Common myeloid progenitor, CD34-positive (primary cell): ENCODE data around the gene COL4A2.

Source experiments
- CTCF ChIA-PET: fragments of 350-600 bp; sonication (Branson Sonifier 250); formaldehyde crosslinking; loops from one replicate; lab custom pipeline; 2021; ENCODE audit warnings: antibody characterized with exemption; lab: Charles Lee
- POLR2A ChIA-PET: fragments of 350-600 bp; sonication (Branson Sonifier 250); formaldehyde crosslinking; loops from one replicate; lab custom pipeline; 2021; ENCODE audit warnings: antibody characterized with exemption; lab: Charles Lee
- DNase-seq, 3 donors: peaks; one replicate each; pipeline versions ENCODE4 v3.0.0 to v3.0.0-alpha.2; 2013
- H3K27ac ChIP-seq, 2 experiments: 1 replicate in 1 of 2; 2 replicates in 1 of 2; pipeline ENCODE4 v1.7.0; 2013; ENCODE audit warnings: inconsistent platforms in 2 of 2, low read length in 2 of 2, mild to moderate bottlenecking in 2 of 2, low read depth in 1 of 2, moderate library complexity in 1 of 2; ENCODE audit not compliant: severe bottlenecking in 2 of 2, insufficient read depth in 1 of 2, poor library complexity in 1 of 2
- H3K27me3 ChIP-seq, 5 experiments: replicated peaks in 2 of 5; 1 replicate in 3 of 5; 2 replicates in 2 of 5; pipeline versions ENCODE4 v1.6.1 to v1.7.0; 2013; ENCODE audit warnings: low read length in 4 of 5, mild to moderate bottlenecking in 2 of 5, moderate library complexity in 2 of 5, inconsistent platforms in 1 of 5; ENCODE audit not compliant: insufficient read depth in 5 of 5, control insufficient read depth in 4 of 5
- H3K36me3 ChIP-seq, 4 experiments: 1 replicate in 2 of 4; 2 replicates in 2 of 4; pipeline versions ENCODE4 v1.6.1 to v1.7.0; 2013; ENCODE audit warnings: low read length in 3 of 4, control low read depth in 1 of 4, mild to moderate bottlenecking in 1 of 4; ENCODE audit not compliant: control insufficient read depth in 4 of 4, insufficient read depth in 4 of 4
- H3K4me1 ChIP-seq, 4 experiments: 1 replicate in 3 of 4; 2 replicates in 1 of 4; pipeline versions ENCODE4 v1.6.1 to v1.7.1; 2013; ENCODE audit warnings: low read length in 3 of 4, mild to moderate bottlenecking in 3 of 4, control low read depth in 1 of 4, inconsistent platforms in 1 of 4, moderate library complexity in 1 of 4; ENCODE audit not compliant: control insufficient read depth in 4 of 4, insufficient read depth in 4 of 4; ENCODE audit errors: control extremely low read depth in 1 of 4
- H3K4me3 ChIP-seq, 7 experiments: 1 replicate in 4 of 7; 2 replicates in 3 of 7; pipeline versions ENCODE4 v1.5.1 to v1.7.0; 2013; ENCODE audit warnings: mild to moderate bottlenecking in 7 of 7, low read length in 6 of 7, moderate library complexity in 6 of 7, inconsistent platforms in 2 of 7, low read depth in 2 of 7, control low read depth in 1 of 7; ENCODE audit not compliant: insufficient read depth in 4 of 7, control insufficient read depth in 1 of 7; ENCODE audit errors: extremely low read depth in 1 of 7
- H3K9me3 ChIP-seq, 5 experiments: 1 replicate in 4 of 5; 2 replicates in 1 of 5; pipeline versions ENCODE4 v1.6.1 to v1.7.1; 2013; ENCODE audit warnings: low read length in 4 of 5, mild to moderate bottlenecking in 2 of 5, inconsistent platforms in 1 of 5, low read depth in 1 of 5, moderate library complexity in 1 of 5; ENCODE audit not compliant: control insufficient read depth in 4 of 5, insufficient read depth in 2 of 5; ENCODE audit errors: control extremely low read depth in 1 of 5
- WGBS: methylation state at CpG from one replicate; pipeline ENCODE4 v1.1.5; 2013; ENCODE audit not compliant: insufficient coverage; 5-methylcytosine and 5-hydroxymethylcytosine counted together

The COL4A2 gene

DNA sequence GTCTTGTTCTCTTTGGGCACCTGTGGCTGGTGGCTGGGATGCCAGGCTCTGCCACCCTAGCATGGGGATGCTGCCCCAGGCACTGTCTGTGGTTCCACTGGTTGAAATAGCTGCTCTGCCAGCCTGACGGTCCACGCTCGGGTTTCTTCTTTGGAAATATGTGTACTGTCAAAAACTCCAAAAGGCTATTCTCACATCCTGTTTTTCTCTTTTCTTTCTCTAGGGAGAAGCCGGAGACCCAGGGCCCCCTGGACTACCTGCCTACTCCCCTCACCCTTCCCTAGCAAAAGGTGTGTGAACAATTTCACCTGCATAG lies 139.4 kb downstream of the COL4A2 start:
- Histone ChIP-seq H3K36me3 (no peaks in the 10 kb centered on the region), H3K9me3 (no peaks in the 10 kb centered on the region), H3K27me3 (peaks cover 0 to 74% (median 29%) of the 10 kb centered on the region in 5 experiments), H3K4me3 (no peak overlapping the region), H3K27ac (no peak overlapping the region), H3K4me1 (peaks cover 0 to 7% (median 6%) of the 10 kb centered on the region in 4 experiments)
- no peak for DNase-seq
- POLR2A ChIA-PET = no interaction called here
- CTCF ChIA-PET = no interaction called here
- WGBS = 67% methylated on average over 3 of the region's 4 CpGs

DNA sequence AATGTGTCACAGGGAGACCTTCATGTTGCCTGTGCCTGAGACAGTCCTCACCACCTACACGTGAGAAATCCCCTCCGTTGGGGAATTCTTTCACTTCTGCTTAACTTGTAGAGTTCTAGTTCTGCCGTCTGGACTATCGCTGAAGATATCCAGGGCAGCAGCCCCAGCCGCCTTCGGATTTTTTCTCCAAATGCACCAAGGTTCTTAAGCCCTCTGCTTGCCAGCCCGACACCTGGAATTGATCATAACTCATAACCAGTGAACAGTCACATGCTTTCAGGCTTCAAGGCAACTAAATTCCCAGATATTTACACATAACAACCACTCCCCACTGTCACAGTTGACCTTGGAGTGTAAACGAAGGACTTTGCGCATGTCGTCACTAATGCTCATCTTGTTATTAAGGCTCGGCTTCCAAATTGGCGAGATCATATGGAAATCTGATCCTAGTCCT lies 140.0 kb downstream of the COL4A2 start:
- WGBS = 96% methylated on average over 12 of the region's 12 CpGs
- POLR2A ChIA-PET = no interaction called here
- H3K4me1 ChIP-seq = peaks cover 0 to 7% (median 6%) of the 10 kb centered on the region in 4 experiments
- CTCF ChIA-PET = no interaction called here
- no peaks in the 10 kb centered on the region for H3K9me3 ChIP-seq
- no peak for DNase-seq
- no peak overlapping the region for H3K4me3 ChIP-seq
- no peaks in the 10 kb centered on the region for H3K36me3 ChIP-seq
- H3K27me3 ChIP-seq = peaks cover 0 to 70% (median 30%) of the 10 kb centered on the region in 5 experiments
- H3K27ac ChIP-seq = no peak overlapping the region

DNA sequence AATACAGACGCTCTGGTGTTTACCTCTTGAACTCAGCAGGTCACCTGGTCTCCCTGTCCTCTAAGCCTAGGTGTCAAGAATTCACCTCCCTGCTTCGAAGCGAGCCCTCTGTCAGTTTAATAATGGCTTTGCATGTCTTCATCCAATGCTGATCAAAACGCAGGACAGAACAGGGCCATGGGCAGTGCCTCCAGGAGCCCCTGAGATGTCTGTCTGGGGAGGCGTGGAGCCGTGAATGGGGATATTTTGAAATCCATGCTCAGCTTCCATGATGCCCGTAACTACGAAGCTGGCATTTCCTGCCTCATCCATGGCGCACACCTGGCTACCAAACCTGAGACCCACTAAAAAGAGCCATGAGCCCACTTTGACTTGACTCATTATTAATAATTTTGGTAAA lies 140.7 kb downstream of the COL4A2 start:
- POLR2A ChIA-PET = no interaction called here

DNA sequence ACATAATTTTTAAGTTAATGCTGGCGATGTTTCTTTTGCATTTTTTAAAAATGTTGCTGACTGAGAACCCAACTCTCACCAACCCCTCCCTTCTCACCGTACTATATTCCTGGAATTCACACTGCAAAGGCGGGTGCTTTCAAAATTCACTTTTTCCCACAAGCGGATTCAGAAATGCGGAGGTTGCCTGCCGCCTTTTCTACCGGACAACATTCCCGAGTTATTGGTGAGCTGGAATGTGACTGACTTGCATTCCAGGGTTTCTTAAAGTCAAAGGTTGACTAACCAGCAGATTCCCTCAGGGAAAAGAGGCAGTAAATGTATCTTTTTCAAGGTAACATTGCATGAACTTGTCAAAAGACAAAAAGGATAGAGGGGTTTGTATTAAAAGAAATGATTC lies 141.1 kb downstream of the COL4A2 start:
- Histone ChIP-seq H3K4me1 (peaks cover 0 to 7% (median 6%) of the 10 kb centered on the region in 4 experiments), H3K27ac (no peak overlapping the region), H3K4me3 (no peak overlapping the region), H3K9me3 (no peaks in the 10 kb centered on the region), H3K36me3 (no peaks in the 10 kb centered on the region), H3K27me3 (peaks cover 0 to 59% (median 30%) of the 10 kb centered on the region in 5 experiments)
- CTCF ChIA-PET = no interaction called here
- WGBS = 92% methylated on average over 5 of the region's 8 CpGs
- POLR2A ChIA-PET = no interaction called here
- DNase-seq = no peak

More for the DNA sequence above, 140.7 kb downstream of the COL4A2 start:
- Histone ChIP-seq H3K36me3 (no peaks in the 10 kb centered on the region), H3K27ac (no peak overlapping the region), H3K4me1 (peaks cover 0 to 7% (median 6%) of the 10 kb centered on the region in 4 experiments), H3K4me3 (no peak overlapping the region), H3K9me3 (no peaks in the 10 kb centered on the region), H3K27me3 (peaks cover 0 to 63% (median 30%) of the 10 kb centered on the region in 5 experiments)
- no peak for DNase-seq
- CTCF ChIA-PET = interaction anchor here (0.6 kb wide), 1 partner anchor 146 kb away, joined by 3 read pairs; no protein-coding TSS in a partner anchor
- 86% methylated on average over 8 of the region's 9 CpGs for WGBS

DNA sequence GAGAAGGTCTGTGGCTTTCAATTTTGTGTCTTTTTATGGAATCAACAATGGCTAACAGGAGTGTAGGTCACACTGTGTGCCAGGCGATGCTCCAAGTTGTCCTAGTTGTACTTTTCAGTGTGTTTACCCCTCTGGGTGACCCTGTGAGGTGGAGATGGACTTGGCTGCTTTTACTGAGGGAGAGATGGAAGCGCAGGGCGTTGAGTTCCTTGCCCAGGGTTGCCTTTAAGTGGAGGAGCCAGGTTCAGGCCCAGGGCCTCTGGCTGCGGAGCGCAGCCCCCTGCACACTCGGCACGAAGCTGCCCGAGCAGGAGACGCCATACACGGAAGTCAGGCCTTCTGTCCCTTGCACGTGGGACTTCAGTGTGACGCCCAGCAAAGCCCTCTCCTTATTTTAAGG lies 141.6 kb downstream of the COL4A2 start:
- ChIA-PET CTCF (no interaction called here), POLR2A (no interaction called here)
- H3K9me3 ChIP-seq = no peaks in the 10 kb centered on the region
- peaks cover 0 to 7% (median 6%) of the 10 kb centered on the region in 4 experiments for H3K4me1 ChIP-seq
- no peak overlapping the region for H3K4me3 ChIP-seq
- H3K27me3 ChIP-seq = peaks cover 3 to 56% (median 26%) of the 10 kb centered on the region in 5 experiments
- H3K27ac ChIP-seq = no peak overlapping the region
- no peaks in the 10 kb centered on the region for H3K36me3 ChIP-seq
- 95% methylated on average over 12 of the region's 12 CpGs for WGBS
- no peak for DNase-seq

DNA sequence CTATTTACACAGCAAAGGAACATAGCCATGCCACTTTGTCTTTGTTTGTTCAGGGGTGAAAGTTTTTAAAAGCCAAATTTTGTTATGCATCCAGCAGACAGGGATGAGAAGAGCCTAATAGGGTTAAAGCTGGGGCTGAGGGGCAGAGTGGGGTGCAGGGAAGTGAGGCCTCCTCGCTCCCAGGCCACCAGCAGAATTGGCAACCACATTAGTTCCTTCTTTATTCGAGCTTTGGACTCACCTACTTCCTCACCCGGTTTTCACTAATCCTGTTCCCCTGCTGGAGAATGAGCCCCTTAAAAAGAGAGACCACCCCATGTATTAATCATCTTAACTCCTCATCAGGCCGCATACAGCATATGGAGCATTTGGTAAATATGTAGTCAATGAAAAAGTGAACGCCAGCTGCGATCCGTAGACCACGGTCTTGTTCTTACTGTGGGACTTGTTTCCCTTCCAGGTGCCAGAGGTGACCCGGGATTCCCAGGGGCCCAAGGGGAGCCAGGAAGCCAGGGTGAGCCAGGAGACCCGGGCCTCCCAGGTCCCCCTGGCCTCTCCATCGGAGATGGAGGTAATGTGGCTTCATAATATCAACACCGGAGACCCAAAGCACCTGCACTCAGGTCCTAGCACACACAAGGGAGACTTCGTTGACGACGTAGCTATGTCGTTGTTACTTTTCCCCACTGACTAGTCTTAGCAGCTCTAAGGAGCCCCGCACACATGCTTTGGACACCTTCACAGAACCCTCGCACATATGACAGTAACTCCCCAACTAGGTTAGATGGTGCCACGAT lies 142.3 kb downstream of the COL4A2 start:
- Histone ChIP-seq H3K4me1 (peaks cover 0 to 7% (median 6%) of the 10 kb centered on the region in 4 experiments), H3K4me3 (no peak overlapping the region), H3K27me3 (peaks cover 3 to 51% (median 20%) of the 10 kb centered on the region in 5 experiments), H3K9me3 (no peaks in the 10 kb centered on the region), H3K36me3 (no peaks in the 10 kb centered on the region), H3K27ac (no peak overlapping the region)
- WGBS = 88% methylated on average over 15 of the region's 19 CpGs
- DNase-seq = no peak
- CTCF ChIA-PET = interaction anchor here (1.3 kb wide), 1 partner anchor 15 kb away, joined by 3 read pairs; no protein-coding TSS in a partner anchor
- POLR2A ChIA-PET = no interaction called here
